ENCODE results near the gene SPOP. TPM values are rescaled to one million over a fixed set of nuclear protein-coding genes. Genes with fewer than 3 reads are reported as not detected.

Gene SPOP
- total RNA-seq, 4 donors from 2014 or later: 18.1 to 67.5 (median 36.5) TPM

- H3K9me3 ChIP-seq: no peaks in the 10 kb centered on the region
- no peak for DNase-seq
- H3K36me3 ChIP-seq: peaks cover 0 to 6% (median 0%) of the 10 kb centered on the region in 3 donors
- 57 to 81% methylated on average over 2 to 3 of the region's 3 CpGs for WGBS, 2 donors
- no peak for TF ChIP-seq POLR2A (IDR thresholded peaks at IDR 0.05)
- peak in 2 of 6 experiments; percentile 10 to 39 for TF ChIP-seq CTCF (IDR thresholded peaks at IDR 0.05)
- intact Hi-C loops (cut with DNase I): no loop called here
- H3K4me3 ChIP-seq: no peak overlapping the region
- H3K27me3 ChIP-seq: no peaks in the 10 kb centered on the region
- H3K4me1 ChIP-seq: peaks cover 0 to 7% (median 0%) of the 10 kb centered on the region in 3 donors
- no peak overlapping the region for H3K27ac ChIP-seq
Measured at GRCh38 chr17:49585422-49586027, 92.4 kb downstream of the SPOP start.

GRCh38 chr17:49583889-49584288 lies 94.0 kb downstream of the SPOP start:
- no peak overlapping the region for H3K4me3 ChIP-seq
- no peak overlapping the region for H3K27ac ChIP-seq
- no peak for TF ChIP-seq CTCF (IDR thresholded peaks at IDR 0.05)
- TF ChIP-seq POLR2A (IDR thresholded peaks at IDR 0.05): no peak
- peaks cover 0 to 13% (median 0%) of the 10 kb centered on the region in 3 donors for H3K4me1 ChIP-seq
- H3K36me3 ChIP-seq: no peaks in the 10 kb centered on the region
- intact Hi-C loops (cut with DNase I): no loop called here
- no peak for DNase-seq
- no peaks in the 10 kb centered on the region for H3K9me3 ChIP-seq
- no peaks in the 10 kb centered on the region for H3K27me3 ChIP-seq
- WGBS, 2 donors: 100% methylated on average over 1 of the region's 4 CpGs; no CpG with 5 or more reads in 1 of the 2 donors

GRCh38 chr17:49583226-49583625 lies 94.7 kb downstream of the SPOP start:
- Histone ChIP-seq H3K4me1 (peaks cover 0 to 13% (median 4%) of the 10 kb centered on the region in 3 donors), H3K4me3 (no peak overlapping the region), H3K27me3 (peaks cover 0 to 3% (median 0%) of the 10 kb centered on the region in 4 donors), H3K36me3 (no peaks in the 10 kb centered on the region), H3K9me3 (no peaks in the 10 kb centered on the region), H3K27ac (no peak overlapping the region)
- 88 to 89% methylated on average over 3 to 4 of the region's 5 CpGs for WGBS, 2 donors
- intact Hi-C loops (cut with DNase I): no loop called here
- TF ChIP-seq POLR2A (IDR thresholded peaks at IDR 0.05): no peak
- TF ChIP-seq CTCF (IDR thresholded peaks at IDR 0.05): no peak
- DNase-seq: no peak

- Histone ChIP-seq H3K4me1 (peaks cover 0 to 17% (median 7%) of the 10 kb centered on the region in 3 donors), H3K27me3 (peaks cover 0 to 8% (median 0%) of the 10 kb centered on the region in 4 donors), H3K36me3 (no peaks in the 10 kb centered on the region), H3K9me3 (no peaks in the 10 kb centered on the region), H3K4me3 (no peak overlapping the region), H3K27ac (no peak overlapping the region)
- no peak for TF ChIP-seq CTCF (IDR thresholded peaks at IDR 0.05)
- no peak for TF ChIP-seq POLR2A (IDR thresholded peaks at IDR 0.05)
- intact Hi-C loops (cut with DNase I): no loop called here
- WGBS, 2 donors: 68% methylated on average over 7 of the region's 8 CpGs
- no peak for DNase-seq
Measured at GRCh38 chr17:49582789-49583188, 95.1 kb downstream of the SPOP start.

GRCh38 chr17:49582055-49582722 lies 95.7 kb downstream of the SPOP start:
- WGBS, 2 donors: 84 to 93% methylated on average over 6 to 10 of the region's 12 CpGs
- DNase-seq: no peak
- Histone ChIP-seq H3K27ac (no peak overlapping the region), H3K27me3 (peaks cover 0 to 14% (median 0%) of the 10 kb centered on the region in 4 donors), H3K36me3 (no peaks in the 10 kb centered on the region), H3K4me1 (peaks cover 4 to 23% (median 9%) of the 10 kb centered on the region in 3 donors), H3K9me3 (no peaks in the 10 kb centered on the region), H3K4me3 (no peak overlapping the region)
- no peak for TF ChIP-seq CTCF (IDR thresholded peaks at IDR 0.05)
- TF ChIP-seq POLR2A (IDR thresholded peaks at IDR 0.05): no peak
- intact Hi-C loops (cut with DNase I): no loop called here
